ENCODE data around the gene SMNDC1.

DNA sequence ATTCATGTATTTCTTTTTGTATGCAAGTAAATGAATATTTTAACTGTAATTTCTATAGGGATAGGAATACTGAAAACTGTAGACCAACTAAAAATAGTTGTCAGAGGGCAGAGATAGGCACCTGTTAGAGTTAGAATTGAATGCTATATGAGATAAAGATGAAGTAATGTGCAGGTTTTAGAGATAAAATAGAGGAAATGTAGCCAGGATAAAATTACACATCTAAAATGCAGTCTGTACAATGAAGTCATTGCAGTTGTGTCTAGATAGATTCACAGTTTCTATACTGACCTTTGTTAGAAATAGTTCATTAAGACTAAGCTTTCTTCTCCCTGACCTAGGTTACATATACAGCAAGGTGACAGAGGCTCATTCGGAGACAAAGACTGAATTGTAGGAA lies 46.2 kb downstream of the SMNDC1 start:
- TF ChIP-seq EP300 (IDR thresholded peaks at IDR 0.05) (no peak), POLR2A (IDR thresholded peaks at IDR 0.05) (no peak), POLR2AphosphoS5 (IDR thresholded peaks at IDR 0.05) (no peak)
- TF ChIP-seq, protein P1, sequence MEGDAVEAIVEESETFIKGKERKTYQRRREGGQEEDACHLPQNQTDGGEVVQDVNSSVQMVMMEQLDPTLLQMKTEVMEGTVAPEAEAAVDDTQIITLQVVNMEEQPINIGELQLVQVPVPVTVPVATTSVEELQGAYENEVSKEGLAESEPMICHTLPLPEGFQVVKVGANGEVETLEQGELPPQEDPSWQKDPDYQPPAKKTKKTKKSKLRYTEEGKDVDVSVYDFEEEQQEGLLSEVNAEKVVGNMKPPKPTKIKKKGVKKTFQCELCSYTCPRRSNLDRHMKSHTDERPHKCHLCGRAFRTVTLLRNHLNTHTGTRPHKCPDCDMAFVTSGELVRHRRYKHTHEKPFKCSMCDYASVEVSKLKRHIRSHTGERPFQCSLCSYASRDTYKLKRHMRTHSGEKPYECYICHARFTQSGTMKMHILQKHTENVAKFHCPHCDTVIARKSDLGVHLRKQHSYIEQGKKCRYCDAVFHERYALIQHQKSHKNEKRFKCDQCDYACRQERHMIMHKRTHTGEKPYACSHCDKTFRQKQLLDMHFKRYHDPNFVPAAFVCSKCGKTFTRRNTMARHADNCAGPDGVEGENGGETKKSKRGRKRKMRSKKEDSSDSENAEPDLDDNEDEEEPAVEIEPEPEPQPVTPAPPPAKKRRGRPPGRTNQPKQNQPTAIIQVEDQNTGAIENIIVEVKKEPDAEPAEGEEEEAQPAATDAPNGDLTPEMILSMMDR (IDR thresholded peaks at IDR 0.05): no peak
